HEK293 (cell line): ENCODE data around the gene PRMT5.

Source experiments
- CTCF ChIA-PET: fragments of 350-600 bp; formaldehyde crosslinking; extraction: SDS; loops from one replicate; lab custom pipeline; 2021; ENCODE audit warnings: antibody characterized with exemption; lab: Yijun Ruan, JAX
- POLR2A ChIA-PET: fragments of 300-600 bp; formaldehyde crosslinking; extraction: SDS; loops from one replicate; lab custom pipeline; 2020; ENCODE audit warnings: antibody characterized with exemption, inconsistent platforms; lab: Yijun Ruan, JAX
- H3K27ac ChIP-seq: fragments of 200-500 bp; sonication (Bioruptor generic); 2 replicates; pipeline ENCODE4 v1.5.1; 2014; ENCODE audit warnings: low read depth, low read length, control low read depth, inconsistent platforms; ENCODE audit errors: extremely low read depth
- H3K36me3 ChIP-seq, 2 experiments: fragments of 200-500 bp in 1 of 2; sonication (Bioruptor generic) in 1 of 2; 1 replicate in 1 of 2; 2 replicates in 1 of 2; pipeline ENCODE4 v1.5.1; 2014 to 2017; ENCODE audit warnings: inconsistent platforms in 2 of 2, low read length in 2 of 2; ENCODE audit not compliant: control insufficient read depth in 2 of 2, insufficient read depth in 1 of 2
- H3K4me1 ChIP-seq: fragments of 200-500 bp; sonication (Bioruptor generic); 2 replicates; pipeline ENCODE4 v1.5.1; 2014; ENCODE audit warnings: mild to moderate bottlenecking, low read length, inconsistent platforms; ENCODE audit not compliant: control insufficient read depth, insufficient read depth
- H3K4me3 ChIP-seq: 2 replicates; pipeline ENCODE4 v1.5.1; 2011; ENCODE audit warnings: low read depth, mild to moderate bottlenecking, control low read depth, low read length, moderate library complexity
- H3K9me3 ChIP-seq: fragments of 200-500 bp; sonication (Bioruptor generic); 2 replicates; pipeline ENCODE4 v1.5.1; 2014; ENCODE audit warnings: low read depth, low read length, inconsistent platforms; ENCODE audit not compliant: control insufficient read depth, insufficient read depth
- BCL11A ChIP-seq: fragments of 450-650 bp; formaldehyde crosslinking; IDR thresholded peaks from 2 replicates; pipeline ENCODE4 v1.5.1; 2016; ENCODE audit warnings: low read depth, missing biosample characterization, missing genetic modification characterization
- GLIS2 ChIP-seq: fragments of 450-650 bp; formaldehyde crosslinking; IDR thresholded peaks from 2 replicates; pipeline ENCODE4 v1.5.1; 2016; ENCODE audit warnings: missing biosample characterization, missing genetic modification characterization
- HOXC10 ChIP-seq: sonication (generic); formaldehyde crosslinking; IDR thresholded peaks from 2 replicates; pipeline ENCODE4 v1.8.1; 2023; ENCODE audit warnings: mild to moderate bottlenecking, missing genetic modification reagents
- MEIS1 ChIP-seq: sonication (generic); formaldehyde crosslinking; IDR thresholded peaks from 2 replicates; pipeline ENCODE4 v1.8.1; 2022; ENCODE audit warnings: missing genetic modification reagents, mild to moderate bottlenecking, borderline replicate concordance
- MZF1 ChIP-seq: fragments of 450-650 bp; formaldehyde crosslinking; IDR thresholded peaks from 2 replicates; pipeline ENCODE4 v1.5.1; 2017; ENCODE audit warnings: missing biosample characterization, missing genetic modification characterization, borderline replicate concordance
- PRDM10 ChIP-seq: fragments of 450-650 bp; formaldehyde crosslinking; IDR thresholded peaks from 2 replicates; pipeline ENCODE4 v1.5.1; 2016; ENCODE audit warnings: missing biosample characterization, missing genetic modification characterization
- REPIN1 ChIP-seq: fragments of 450-650 bp; formaldehyde crosslinking; IDR thresholded peaks from 2 replicates; pipeline ENCODE4 v1.5.1; 2017; ENCODE audit warnings: missing biosample characterization, missing genetic modification characterization, low read depth
- YY1 ChIP-seq: fragments of 450-650 bp; formaldehyde crosslinking; IDR thresholded peaks from 2 replicates; pipeline ENCODE4 v1.5.1; 2018; ENCODE audit warnings: missing biosample characterization, missing genetic modification characterization
- ZBTB8A ChIP-seq: fragments of 450-650 bp; formaldehyde crosslinking; IDR thresholded peaks from 2 replicates; pipeline ENCODE4 v1.5.1; 2016; ENCODE audit warnings: missing biosample characterization, missing genetic modification characterization
- ZEB2 ChIP-seq: fragments of 450-650 bp; formaldehyde crosslinking; IDR thresholded peaks from 2 replicates; pipeline ENCODE4 v1.5.1; 2016; ENCODE audit warnings: missing biosample characterization, missing genetic modification characterization
- ZFP69B ChIP-seq: fragments of 450-650 bp; formaldehyde crosslinking; IDR thresholded peaks from 2 replicates; pipeline ENCODE4 v1.5.1; 2016; ENCODE audit warnings: missing biosample characterization, missing genetic modification characterization
- ZNF155 ChIP-seq: fragments of 450-650 bp; formaldehyde crosslinking; IDR thresholded peaks from 2 replicates; pipeline ENCODE4 v1.5.1; 2016; ENCODE audit warnings: missing biosample characterization, missing genetic modification characterization
- ZNF391 ChIP-seq: fragments of 450-650 bp; formaldehyde crosslinking; IDR thresholded peaks from 2 replicates; pipeline ENCODE4 v1.5.1; 2016; ENCODE audit warnings: low read depth, missing biosample characterization, missing genetic modification characterization, borderline replicate concordance
- ZNF433 ChIP-seq: fragments of 450-650 bp; formaldehyde crosslinking; IDR thresholded peaks from 2 replicates; pipeline ENCODE4 v1.5.1; 2016; ENCODE audit warnings: missing biosample characterization, missing genetic modification characterization, low read depth
- ZNF48 ChIP-seq: fragments of 450-650 bp; formaldehyde crosslinking; IDR thresholded peaks from 2 replicates; pipeline ENCODE4 v1.5.1; 2016; ENCODE audit warnings: missing biosample characterization, missing genetic modification characterization
- ZNF514 ChIP-seq: fragments of 450-650 bp; formaldehyde crosslinking; IDR thresholded peaks from 2 replicates; pipeline ENCODE4 v1.5.1; 2016; ENCODE audit warnings: missing biosample characterization, missing genetic modification characterization
- ZNF521 ChIP-seq: fragments of 450-650 bp; formaldehyde crosslinking; IDR thresholded peaks from 2 replicates; pipeline ENCODE4 v1.5.1; 2017; ENCODE audit warnings: missing biosample characterization, mild to moderate bottlenecking, missing genetic modification characterization
- ZNF560 ChIP-seq: fragments of 450-650 bp; formaldehyde crosslinking; IDR thresholded peaks from 2 replicates; pipeline ENCODE4 v1.5.1; 2017; ENCODE audit warnings: missing biosample characterization, missing genetic modification characterization, borderline replicate concordance
- ZNF571 ChIP-seq: fragments of 450-650 bp; formaldehyde crosslinking; IDR thresholded peaks from 2 replicates; pipeline ENCODE4 v1.5.0; 2017; ENCODE audit warnings: missing biosample characterization, missing genetic modification characterization
- ZNF600 ChIP-seq: fragments of 450-650 bp; formaldehyde crosslinking; IDR thresholded peaks from 2 replicates; pipeline ENCODE4 v1.5.1; 2016; ENCODE audit warnings: missing biosample characterization, missing genetic modification characterization
- ZNF629 ChIP-seq: fragments of 450-650 bp; formaldehyde crosslinking; IDR thresholded peaks from 2 replicates; pipeline ENCODE4 v1.5.1; 2017; ENCODE audit warnings: missing biosample characterization, missing genetic modification characterization
- TF ChIP-seq, protein P1 (sequence below): fragments of 450-650 bp; formaldehyde crosslinking; IDR thresholded peaks from 2 replicates; pipeline ENCODE4; 2016; ENCODE audit warnings: missing biosample characterization, missing genetic modification characterization
- TF ChIP-seq, protein P2 (sequence below): fragments of 450-650 bp; formaldehyde crosslinking; IDR thresholded peaks from 2 replicates; pipeline ENCODE4 v1.5.1; 2016; ENCODE audit warnings: missing biosample characterization, missing genetic modification characterization

PRMT5 gene

GRCh38 chr14:22922294-22922693 lies 6.9 kb downstream of the PRMT5 start (continued):
- no peak for TF ChIP-seq MEIS1 (CRISPR knock-in tag)
- no peak for TF ChIP-seq ZNF514
- TF ChIP-seq ZBTB8A (tag by site-specific recombination) = no peak
- no peak for TF ChIP-seq ZNF391 (tag by site-specific recombination)
- TF ChIP-seq ZNF48 (tag by site-specific recombination) = no peak
- TF ChIP-seq ZNF629 (tag by site-specific recombination) = no peak
- TF ChIP-seq ZFP69B (tag by site-specific recombination) = no peak
- no peak for TF ChIP-seq HOXC10 (CRISPR knock-in tag)

- Histone ChIP-seq H3K9me3 (no peaks in the 10 kb centered on the region), H3K4me1 (peaks cover 5% of the 10 kb centered on the region; the same call in 1 of the 2 replicates), H3K27ac (no peak overlapping the region), H3K36me3 (peaks cover 60 to 72% of the 10 kb centered on the region in 2 experiments), H3K4me3 (no peak overlapping the region)
- TF ChIP-seq ZNF521 (tag by site-specific recombination) (no peak), ZNF514 (no peak), BCL11A (tag by site-specific recombination) (no peak), ZEB2 (tag by site-specific recombination) (no peak), ZNF571 (no peak), ZNF155 (tag by site-specific recombination) (no peak), REPIN1 (tag by site-specific recombination) (no peak), ZNF560 (tag by site-specific recombination) (no peak), GLIS2 (tag by site-specific recombination) (no peak), YY1 (tag by site-specific recombination) (no peak)
- TF ChIP-seq, protein P1, sequence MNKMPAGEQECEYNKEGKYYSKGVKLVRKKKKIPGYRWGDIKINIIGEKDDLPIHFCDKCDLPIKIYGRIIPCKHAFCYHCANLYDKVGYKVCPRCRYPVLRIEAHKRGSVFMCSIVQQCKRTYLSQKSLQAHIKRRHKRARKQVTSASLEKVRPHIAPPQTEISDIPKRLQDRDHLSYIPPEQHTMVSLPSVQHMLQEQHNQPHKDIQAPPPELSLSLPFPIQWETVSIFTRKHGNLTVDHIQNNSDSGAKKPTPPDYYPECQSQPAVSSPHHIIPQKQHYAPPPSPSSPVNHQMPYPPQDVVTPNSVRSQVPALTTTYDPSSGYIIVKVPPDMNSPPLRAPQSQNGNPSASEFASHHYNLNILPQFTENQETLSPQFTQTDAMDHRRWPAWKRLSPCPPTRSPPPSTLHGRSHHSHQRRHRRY = no peak
- ChIA-PET POLR2A (interaction anchor here (0.5 to 3.3 kb wide), 2 partner anchors 8 to 48 kb away, joined by 4 to 41 read pairs; partner anchors contain the start of gene PRMT5), CTCF (interaction anchor here (0.7 to 4.3 kb wide), 3 partner anchors 10 to 48 kb away, joined by 3 to 33 read pairs (median 3); partner anchors contain the start of genes HAUS4 and PRMT5)
These were observed 8.5 kb downstream of the PRMT5 start for GRCh38 chr14:22920697-22921096.

DNA sequence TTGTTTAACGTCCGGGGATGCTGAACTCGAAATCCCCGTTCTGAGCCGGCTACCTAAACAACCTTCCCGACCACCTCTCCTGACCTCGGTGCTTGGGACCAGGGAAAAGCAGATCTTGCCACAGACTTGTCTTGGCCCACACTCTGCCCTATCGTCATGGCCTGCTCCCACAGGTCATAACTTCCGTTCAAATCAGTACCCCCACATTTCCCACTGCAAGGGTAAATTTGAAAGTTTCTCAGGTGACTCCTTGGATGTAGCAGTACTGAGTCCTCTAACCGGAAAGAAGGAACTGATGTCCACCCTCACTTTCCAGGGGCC lies 9.6 kb downstream of the PRMT5 start:
- peak overlapping the region; percentile 53 for H3K27ac ChIP-seq
- no peaks in the 10 kb centered on the region for H3K9me3 ChIP-seq
- peak; percentile 76; the same call in 1 of the 2 replicates for TF ChIP-seq MZF1 (tag by site-specific recombination)
- TF ChIP-seq ZNF433 = no peak
- TF ChIP-seq, protein P2, sequence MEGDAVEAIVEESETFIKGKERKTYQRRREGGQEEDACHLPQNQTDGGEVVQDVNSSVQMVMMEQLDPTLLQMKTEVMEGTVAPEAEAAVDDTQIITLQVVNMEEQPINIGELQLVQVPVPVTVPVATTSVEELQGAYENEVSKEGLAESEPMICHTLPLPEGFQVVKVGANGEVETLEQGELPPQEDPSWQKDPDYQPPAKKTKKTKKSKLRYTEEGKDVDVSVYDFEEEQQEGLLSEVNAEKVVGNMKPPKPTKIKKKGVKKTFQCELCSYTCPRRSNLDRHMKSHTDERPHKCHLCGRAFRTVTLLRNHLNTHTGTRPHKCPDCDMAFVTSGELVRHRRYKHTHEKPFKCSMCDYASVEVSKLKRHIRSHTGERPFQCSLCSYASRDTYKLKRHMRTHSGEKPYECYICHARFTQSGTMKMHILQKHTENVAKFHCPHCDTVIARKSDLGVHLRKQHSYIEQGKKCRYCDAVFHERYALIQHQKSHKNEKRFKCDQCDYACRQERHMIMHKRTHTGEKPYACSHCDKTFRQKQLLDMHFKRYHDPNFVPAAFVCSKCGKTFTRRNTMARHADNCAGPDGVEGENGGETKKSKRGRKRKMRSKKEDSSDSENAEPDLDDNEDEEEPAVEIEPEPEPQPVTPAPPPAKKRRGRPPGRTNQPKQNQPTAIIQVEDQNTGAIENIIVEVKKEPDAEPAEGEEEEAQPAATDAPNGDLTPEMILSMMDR (tag by site-specific recombination) = no peak
- TF ChIP-seq ZNF600 (tag by site-specific recombination) = peak; percentile 41
- no peak for TF ChIP-seq ZNF514
- TF ChIP-seq PRDM10 (tag by site-specific recombination) = peak; percentile 53; the same call in 1 of the 2 replicates
- TF ChIP-seq, all 188 proteins: peak for 3
- ChIA-PET POLR2A (interaction anchor here (0.8 to 3.3 kb wide), 8 partner anchors 10 to 330 kb away, joined by 3 to 41 read pairs (median 4); partner anchors contain the start of genes AJUBA, LRP10 and PRMT5), CTCF (interaction anchor here (0.6 to 4.3 kb wide), 4 partner anchors 11 to 1517 kb away, joined by 3 to 33 read pairs (median 3); partner anchors contain the start of gene PRMT5)
- H3K4me3 ChIP-seq = peak overlapping the region; percentile 12
- H3K4me1 ChIP-seq = peaks cover 5% of the 10 kb centered on the region; the same call in 1 of the 2 replicates
- H3K36me3 ChIP-seq = peaks cover 59 to 64% of the 10 kb centered on the region in 2 experiments
